Measurements from ENCODE around the gene DNAI2. TPM values are rescaled to one million over a fixed set of nuclear protein-coding genes. Genes with fewer than 3 reads are reported as not detected.

The DNAI2 gene
- total RNA-seq, 1 experiment from 2014 or later = 0.26 TPM

DNA sequence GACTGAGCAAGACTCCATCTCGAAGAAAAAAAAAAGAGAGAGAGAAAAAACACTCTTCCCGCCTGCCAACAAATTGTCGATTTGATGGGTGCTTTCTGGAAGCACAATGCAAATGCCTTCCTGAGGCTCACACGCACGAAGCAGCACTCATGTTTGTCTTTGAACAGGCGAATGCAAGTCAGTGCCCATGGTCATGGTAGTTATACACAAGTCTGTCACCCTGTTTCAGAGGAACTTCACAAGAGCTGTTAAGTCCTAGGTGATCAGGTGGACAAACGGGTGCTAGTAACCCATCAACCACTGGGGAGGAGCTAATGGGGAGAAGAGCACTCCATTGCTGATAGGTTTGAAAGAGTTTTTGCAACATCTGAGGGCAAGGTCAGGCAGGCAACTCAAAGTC is 6.5 kb upstream of the DNAI2 start:
- CTCF ChIA-PET = interaction anchor here (1.6 kb wide), 1 partner anchor 29 kb away, joined by 4 read pairs; no protein-coding TSS in a partner anchor
- POLR2A ChIA-PET = no interaction called here
- no peak overlapping the region for H3K27ac Mint-ChIP-seq
- no peak overlapping the region for H3K4me3 Mint-ChIP-seq
- DNase-seq (ENCODE audit: low spot score) (no peak), ATAC-seq (no peak)
- H3K27me3 Mint-ChIP-seq (ENCODE audit: low read depth) = peaks cover 9% of the 10 kb centered on the region
- no peaks in the 10 kb centered on the region for H3K36me3 Mint-ChIP-seq
- peaks cover 11% of the 10 kb centered on the region for H3K4me1 Mint-ChIP-seq
- TF ChIP-seq, protein P1, sequence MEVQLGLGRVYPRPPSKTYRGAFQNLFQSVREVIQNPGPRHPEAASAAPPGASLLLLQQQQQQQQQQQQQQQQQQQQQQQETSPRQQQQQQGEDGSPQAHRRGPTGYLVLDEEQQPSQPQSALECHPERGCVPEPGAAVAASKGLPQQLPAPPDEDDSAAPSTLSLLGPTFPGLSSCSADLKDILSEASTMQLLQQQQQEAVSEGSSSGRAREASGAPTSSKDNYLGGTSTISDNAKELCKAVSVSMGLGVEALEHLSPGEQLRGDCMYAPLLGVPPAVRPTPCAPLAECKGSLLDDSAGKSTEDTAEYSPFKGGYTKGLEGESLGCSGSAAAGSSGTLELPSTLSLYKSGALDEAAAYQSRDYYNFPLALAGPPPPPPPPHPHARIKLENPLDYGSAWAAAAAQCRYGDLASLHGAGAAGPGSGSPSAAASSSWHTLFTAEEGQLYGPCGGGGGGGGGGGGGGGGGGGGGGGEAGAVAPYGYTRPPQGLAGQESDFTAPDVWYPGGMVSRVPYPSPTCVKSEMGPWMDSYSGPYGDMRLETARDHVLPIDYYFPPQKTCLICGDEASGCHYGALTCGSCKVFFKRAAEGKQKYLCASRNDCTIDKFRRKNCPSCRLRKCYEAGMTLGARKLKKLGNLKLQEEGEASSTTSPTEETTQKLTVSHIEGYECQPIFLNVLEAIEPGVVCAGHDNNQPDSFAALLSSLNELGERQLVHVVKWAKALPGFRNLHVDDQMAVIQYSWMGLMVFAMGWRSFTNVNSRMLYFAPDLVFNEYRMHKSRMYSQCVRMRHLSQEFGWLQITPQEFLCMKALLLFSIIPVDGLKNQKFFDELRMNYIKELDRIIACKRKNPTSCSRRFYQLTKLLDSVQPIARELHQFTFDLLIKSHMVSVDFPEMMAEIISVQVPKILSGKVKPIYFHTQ (CRISPR knock-in tag; IDR thresholded peaks at IDR 0.05) = no peak
- H3K9me3 Mint-ChIP-seq = peaks cover 10% of the 10 kb centered on the region

DNA sequence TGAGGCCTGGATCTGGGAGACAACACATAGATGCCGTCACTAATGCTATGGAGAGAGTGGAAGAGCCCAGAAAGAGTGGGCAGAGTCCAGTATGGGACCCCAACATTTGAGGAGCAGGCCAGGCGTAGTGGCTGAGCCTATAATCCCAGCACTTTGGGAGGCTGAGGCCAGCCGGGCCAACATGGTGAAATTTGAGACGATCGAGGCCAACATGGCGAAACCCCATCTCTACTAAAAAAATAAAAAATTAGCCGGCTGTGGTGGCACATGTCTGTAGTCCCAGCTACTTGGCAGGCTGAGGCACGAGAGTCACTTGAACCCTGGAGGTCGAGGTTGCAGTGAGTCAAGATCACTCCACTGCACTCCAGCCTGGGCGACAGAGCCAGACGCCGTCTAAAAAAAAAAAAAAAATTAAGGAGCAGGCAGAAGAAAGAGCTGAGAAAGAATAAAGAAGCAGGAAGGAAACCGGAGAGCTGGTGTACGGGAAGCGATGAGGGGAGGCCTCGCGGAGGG is 6.0 kb upstream of the DNAI2 start:
- DNase-seq (ENCODE audit: low spot score) (no peak), ATAC-seq (no peak)
- no peak for TF ChIP-seq ZNF671 (CRISPR knock-in tag; IDR thresholded peaks at IDR 0.05)
- TF ChIP-seq, protein P2, sequence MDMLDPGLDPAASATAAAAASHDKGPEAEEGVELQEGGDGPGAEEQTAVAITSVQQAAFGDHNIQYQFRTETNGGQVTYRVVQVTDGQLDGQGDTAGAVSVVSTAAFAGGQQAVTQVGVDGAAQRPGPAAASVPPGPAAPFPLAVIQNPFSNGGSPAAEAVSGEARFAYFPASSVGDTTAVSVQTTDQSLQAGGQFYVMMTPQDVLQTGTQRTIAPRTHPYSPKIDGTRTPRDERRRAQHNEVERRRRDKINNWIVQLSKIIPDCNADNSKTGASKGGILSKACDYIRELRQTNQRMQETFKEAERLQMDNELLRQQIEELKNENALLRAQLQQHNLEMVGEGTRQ (CRISPR knock-in tag; IDR thresholded peaks at IDR 0.05) = no peak
- TF ChIP-seq KAT7 (CRISPR knock-in tag; IDR thresholded peaks at IDR 0.05; ENCODE audit: borderline replicate concordance) = no peak
- TF ChIP-seq, protein P3, sequence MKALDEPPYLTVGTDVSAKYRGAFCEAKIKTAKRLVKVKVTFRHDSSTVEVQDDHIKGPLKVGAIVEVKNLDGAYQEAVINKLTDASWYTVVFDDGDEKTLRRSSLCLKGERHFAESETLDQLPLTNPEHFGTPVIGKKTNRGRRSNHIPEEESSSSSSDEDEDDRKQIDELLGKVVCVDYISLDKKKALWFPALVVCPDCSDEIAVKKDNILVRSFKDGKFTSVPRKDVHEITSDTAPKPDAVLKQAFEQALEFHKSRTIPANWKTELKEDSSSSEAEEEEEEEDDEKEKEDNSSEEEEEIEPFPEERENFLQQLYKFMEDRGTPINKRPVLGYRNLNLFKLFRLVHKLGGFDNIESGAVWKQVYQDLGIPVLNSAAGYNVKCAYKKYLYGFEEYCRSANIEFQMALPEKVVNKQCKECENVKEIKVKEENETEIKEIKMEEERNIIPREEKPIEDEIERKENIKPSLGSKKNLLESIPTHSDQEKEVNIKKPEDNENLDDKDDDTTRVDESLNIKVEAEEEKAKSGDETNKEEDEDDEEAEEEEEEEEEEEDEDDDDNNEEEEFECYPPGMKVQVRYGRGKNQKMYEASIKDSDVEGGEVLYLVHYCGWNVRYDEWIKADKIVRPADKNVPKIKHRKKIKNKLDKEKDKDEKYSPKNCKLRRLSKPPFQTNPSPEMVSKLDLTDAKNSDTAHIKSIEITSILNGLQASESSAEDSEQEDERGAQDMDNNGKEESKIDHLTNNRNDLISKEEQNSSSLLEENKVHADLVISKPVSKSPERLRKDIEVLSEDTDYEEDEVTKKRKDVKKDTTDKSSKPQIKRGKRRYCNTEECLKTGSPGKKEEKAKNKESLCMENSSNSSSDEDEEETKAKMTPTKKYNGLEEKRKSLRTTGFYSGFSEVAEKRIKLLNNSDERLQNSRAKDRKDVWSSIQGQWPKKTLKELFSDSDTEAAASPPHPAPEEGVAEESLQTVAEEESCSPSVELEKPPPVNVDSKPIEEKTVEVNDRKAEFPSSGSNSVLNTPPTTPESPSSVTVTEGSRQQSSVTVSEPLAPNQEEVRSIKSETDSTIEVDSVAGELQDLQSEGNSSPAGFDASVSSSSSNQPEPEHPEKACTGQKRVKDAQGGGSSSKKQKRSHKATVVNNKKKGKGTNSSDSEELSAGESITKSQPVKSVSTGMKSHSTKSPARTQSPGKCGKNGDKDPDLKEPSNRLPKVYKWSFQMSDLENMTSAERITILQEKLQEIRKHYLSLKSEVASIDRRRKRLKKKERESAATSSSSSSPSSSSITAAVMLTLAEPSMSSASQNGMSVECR (CRISPR knock-in tag; IDR thresholded peaks at IDR 0.05; ENCODE audit: borderline replicate concordance) = no peak
- TF ChIP-seq SMAD4 (CRISPR knock-in tag; IDR thresholded peaks at IDR 0.05) = no peak
- TF ChIP-seq FOXP1 (CRISPR knock-in tag; IDR thresholded peaks at IDR 0.05; ENCODE audit: borderline replicate concordance) = no peak
- TF ChIP-seq, protein P4, sequence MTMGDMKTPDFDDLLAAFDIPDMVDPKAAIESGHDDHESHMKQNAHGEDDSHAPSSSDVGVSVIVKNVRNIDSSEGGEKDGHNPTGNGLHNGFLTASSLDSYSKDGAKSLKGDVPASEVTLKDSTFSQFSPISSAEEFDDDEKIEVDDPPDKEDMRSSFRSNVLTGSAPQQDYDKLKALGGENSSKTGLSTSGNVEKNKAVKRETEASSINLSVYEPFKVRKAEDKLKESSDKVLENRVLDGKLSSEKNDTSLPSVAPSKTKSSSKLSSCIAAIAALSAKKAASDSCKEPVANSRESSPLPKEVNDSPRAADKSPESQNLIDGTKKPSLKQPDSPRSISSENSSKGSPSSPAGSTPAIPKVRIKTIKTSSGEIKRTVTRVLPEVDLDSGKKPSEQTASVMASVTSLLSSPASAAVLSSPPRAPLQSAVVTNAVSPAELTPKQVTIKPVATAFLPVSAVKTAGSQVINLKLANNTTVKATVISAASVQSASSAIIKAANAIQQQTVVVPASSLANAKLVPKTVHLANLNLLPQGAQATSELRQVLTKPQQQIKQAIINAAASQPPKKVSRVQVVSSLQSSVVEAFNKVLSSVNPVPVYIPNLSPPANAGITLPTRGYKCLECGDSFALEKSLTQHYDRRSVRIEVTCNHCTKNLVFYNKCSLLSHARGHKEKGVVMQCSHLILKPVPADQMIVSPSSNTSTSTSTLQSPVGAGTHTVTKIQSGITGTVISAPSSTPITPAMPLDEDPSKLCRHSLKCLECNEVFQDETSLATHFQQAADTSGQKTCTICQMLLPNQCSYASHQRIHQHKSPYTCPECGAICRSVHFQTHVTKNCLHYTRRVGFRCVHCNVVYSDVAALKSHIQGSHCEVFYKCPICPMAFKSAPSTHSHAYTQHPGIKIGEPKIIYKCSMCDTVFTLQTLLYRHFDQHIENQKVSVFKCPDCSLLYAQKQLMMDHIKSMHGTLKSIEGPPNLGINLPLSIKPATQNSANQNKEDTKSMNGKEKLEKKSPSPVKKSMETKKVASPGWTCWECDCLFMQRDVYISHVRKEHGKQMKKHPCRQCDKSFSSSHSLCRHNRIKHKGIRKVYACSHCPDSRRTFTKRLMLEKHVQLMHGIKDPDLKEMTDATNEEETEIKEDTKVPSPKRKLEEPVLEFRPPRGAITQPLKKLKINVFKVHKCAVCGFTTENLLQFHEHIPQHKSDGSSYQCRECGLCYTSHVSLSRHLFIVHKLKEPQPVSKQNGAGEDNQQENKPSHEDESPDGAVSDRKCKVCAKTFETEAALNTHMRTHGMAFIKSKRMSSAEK (CRISPR knock-in tag; IDR thresholded peaks at IDR 0.05; ENCODE audit: borderline replicate concordance) = no peak
- no peak for TF ChIP-seq GTF2I (CRISPR knock-in tag; conservative IDR thresholded peaks at IDR 0.05)
- TF ChIP-seq NFYB (CRISPR knock-in tag; conservative IDR thresholded peaks at IDR 0.05; ENCODE audit: low read depth) = no peak
- TF ChIP-seq ZNF396 (CRISPR knock-in tag; IDR thresholded peaks at IDR 0.05; ENCODE audit: borderline replicate concordance) = no peak
- TF ChIP-seq, protein P5, sequence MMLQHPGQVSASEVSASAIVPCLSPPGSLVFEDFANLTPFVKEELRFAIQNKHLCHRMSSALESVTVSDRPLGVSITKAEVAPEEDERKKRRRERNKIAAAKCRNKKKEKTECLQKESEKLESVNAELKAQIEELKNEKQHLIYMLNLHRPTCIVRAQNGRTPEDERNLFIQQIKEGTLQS (CRISPR knock-in tag; conservative IDR thresholded peaks at IDR 0.05) = no peak
- TF ChIP-seq, protein P6, sequence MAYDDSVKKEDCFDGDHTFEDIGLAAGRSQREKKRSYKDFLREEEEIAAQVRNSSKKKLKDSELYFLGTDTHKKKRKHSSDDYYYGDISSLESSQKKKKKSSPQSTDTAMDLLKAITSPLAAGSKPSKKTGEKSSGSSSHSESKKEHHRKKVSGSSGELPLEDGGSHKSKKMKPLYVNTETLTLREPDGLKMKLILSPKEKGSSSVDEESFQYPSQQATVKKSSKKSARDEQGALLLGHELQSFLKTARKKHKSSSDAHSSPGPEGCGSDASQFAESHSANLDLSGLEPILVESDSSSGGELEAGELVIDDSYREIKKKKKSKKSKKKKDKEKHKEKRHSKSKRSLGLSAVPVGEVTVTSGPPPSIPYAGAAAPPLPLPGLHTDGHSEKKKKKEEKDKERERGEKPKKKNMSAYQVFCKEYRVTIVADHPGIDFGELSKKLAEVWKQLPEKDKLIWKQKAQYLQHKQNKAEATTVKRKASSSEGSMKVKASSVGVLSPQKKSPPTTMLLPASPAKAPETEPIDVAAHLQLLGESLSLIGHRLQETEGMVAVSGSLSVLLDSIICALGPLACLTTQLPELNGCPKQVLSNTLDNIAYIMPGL (CRISPR knock-in tag; IDR thresholded peaks at IDR 0.05) = no peak
- TF ChIP-seq CREB1 (CRISPR knock-in tag; IDR thresholded peaks at IDR 0.05) = no peak
- TF ChIP-seq, protein P1 (CRISPR knock-in tag; IDR thresholded peaks at IDR 0.05) = no peak
- TF ChIP-seq, protein P7, sequence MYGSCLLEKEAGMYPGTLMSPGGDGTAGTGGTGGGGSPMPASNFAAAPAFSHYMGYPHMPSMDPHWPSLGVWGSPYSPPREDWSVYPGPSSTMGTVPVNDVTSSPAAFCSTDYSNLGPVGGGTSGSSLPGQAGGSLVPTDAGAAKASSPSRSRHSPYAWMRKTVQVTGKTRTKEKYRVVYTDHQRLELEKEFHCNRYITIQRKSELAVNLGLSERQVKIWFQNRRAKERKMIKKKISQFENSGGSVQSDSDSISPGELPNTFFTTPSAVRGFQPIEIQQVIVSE (CRISPR knock-in tag; IDR thresholded peaks at IDR 0.05; ENCODE audit: borderline replicate concordance) = no peak
- H3K27me3 Mint-ChIP-seq (ENCODE audit: low read depth) = peaks cover 13% of the 10 kb centered on the region
- H3K4me3 Mint-ChIP-seq = no peak overlapping the region
- H3K27ac Mint-ChIP-seq = no peak overlapping the region
- ChIA-PET POLR2A (no interaction called here), CTCF (interaction anchor here (0.5 to 1.6 kb wide), 4 partner anchors 17 to 972 kb away, joined by 3 to 5 read pairs (median 4); no protein-coding TSS in a partner anchor)
- peaks cover 16% of the 10 kb centered on the region for H3K4me1 Mint-ChIP-seq
- H3K36me3 Mint-ChIP-seq = no peaks in the 10 kb centered on the region
- peaks cover 10% of the 10 kb centered on the region for H3K9me3 Mint-ChIP-seq

All from WTC11 (cell line).